C4-2B (cell line): ENCODE results near the gene ZNF423.

Experiments
- CTCF ChIP-seq: fragments of 450-650 bp; conservative IDR thresholded peaks from 2 replicates; pipeline ENCODE4 v1.5.1; 2017; ENCODE audit warnings: mild to moderate bottlenecking
- ZFX ChIP-seq: fragments of 450-650 bp; IDR thresholded peaks from 2 replicates; pipeline ENCODE4 v1.6.1; 2017

GRCh38 chr16:49904348-49905062 lies 48.6 kb upstream of the ZNF423 start:
- no peak for TF ChIP-seq CTCF
- no peak for TF ChIP-seq ZFX
